Measurements from ENCODE around the gene CLDN9. TPM values are rescaled to one million over a fixed set of nuclear protein-coding genes. Genes with fewer than 3 reads are reported as not detected.

Gene CLDN9
- total RNA-seq, 2 donors from 2014 or later: 0.14 TPM; not detected in 1

DNA sequence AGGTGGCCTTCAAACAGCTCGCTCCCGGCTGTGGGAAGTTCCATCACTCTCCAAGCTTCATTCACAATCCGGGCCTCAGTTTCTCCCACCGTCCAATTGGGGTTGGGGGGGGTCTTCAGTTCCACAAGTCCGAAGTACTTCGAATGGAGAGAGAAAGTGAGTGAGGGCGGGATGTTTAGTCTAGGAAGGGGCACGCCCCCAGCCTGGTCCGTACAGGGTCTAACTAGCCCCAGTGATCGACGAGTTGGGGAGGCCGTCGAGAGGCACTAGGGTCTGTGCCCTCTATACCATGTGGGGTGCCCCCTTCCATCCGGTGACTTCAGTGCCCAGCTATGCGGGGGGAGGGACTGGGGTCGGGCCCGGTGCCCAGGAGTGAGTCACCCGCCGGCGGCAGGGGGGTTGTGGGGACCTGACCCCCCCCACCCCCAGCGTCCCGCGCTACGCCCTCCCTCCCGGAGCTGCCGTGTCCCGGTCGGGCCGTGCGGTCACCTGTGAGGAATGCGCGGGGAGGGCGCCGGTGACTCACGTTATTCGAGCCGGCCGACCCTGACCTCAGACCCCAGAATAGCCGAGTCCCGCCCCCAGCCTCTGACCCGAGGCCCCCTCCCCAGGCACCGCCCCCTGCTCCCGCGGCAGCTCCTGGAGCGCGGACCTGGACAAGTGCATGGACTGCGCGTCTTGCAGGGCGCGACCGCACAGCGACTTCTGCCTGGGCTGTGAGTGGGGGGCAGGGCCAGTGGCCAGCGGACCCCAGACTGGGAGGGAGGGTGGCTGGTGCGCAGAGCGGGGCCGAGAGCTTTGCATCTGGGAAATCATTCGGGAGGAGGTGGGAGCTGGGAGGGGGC is 8.1 kb downstream of the CLDN9 start:
- ATAC-seq (replicated peaks in 1 of 2) (peak; percentile 26 to 32), DNase-seq (peak; percentile 65 to 76)
- Mint-ChIP-seq H3K27ac (no peak overlapping the region), H3K4me1 (ENCODE audit: low read depth) (peaks cover 68% of the 10 kb centered on the region), H3K27me3 (ENCODE audit: low read depth) (peaks cover 17% of the 10 kb centered on the region), H3K36me3 (ENCODE audit: insufficient read depth in 2 of 2) (no peaks in the 10 kb centered on the region), H3K4me3 (peak overlapping the region; percentile 83 to 85), H3K9me3 (no peaks in the 10 kb centered on the region)

GRCh38 chr16:3021449-3022207 is 8.9 kb downstream of the CLDN9 start:
- Mint-ChIP-seq H3K27ac (peak overlapping the region; percentile 68), H3K4me1 (ENCODE audit: low read depth) (peaks cover 68% of the 10 kb centered on the region), H3K36me3 (ENCODE audit: insufficient read depth in 2 of 2) (peaks cover 0 to 4% of the 10 kb centered on the region in 2 donors), H3K4me3 (peak overlapping the region; percentile 83 to 85), H3K9me3 (no peaks in the 10 kb centered on the region), H3K27me3 (ENCODE audit: low read depth) (peaks cover 17% of the 10 kb centered on the region)
- DNase-seq (peak; percentile 84 to 87), ATAC-seq (replicated peaks in 1 of 2) (peak; percentile 37 to 44)

DNA sequence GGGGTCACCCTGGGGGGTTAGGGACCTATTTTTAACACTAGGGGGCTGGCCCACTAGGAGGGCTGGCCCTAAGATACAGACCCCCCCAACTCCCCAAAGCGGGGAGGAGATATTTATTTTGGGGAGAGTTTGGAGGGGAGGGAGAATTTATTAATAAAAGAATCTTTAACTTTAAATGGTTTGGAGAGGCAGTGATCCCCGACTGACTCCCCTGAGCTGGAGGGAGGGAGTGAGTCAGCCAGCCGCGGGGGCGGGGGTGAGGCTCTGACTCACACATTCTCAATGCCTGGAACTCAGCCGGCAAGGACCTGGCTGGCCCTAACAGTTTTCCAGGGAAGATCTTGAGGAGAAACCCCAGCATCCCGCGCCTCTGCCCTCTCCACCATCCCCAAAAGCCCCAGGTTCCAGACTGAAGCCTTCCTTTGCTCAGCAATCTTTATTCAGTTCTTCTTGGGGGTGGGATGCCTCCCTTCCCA is 9.5 kb downstream of the CLDN9 start:
- Mint-ChIP-seq H3K4me1 (ENCODE audit: low read depth) (peaks cover 68% of the 10 kb centered on the region), H3K9me3 (no peaks in the 10 kb centered on the region), H3K4me3 (peak overlapping the region; percentile 83 to 85), H3K36me3 (ENCODE audit: insufficient read depth in 2 of 2) (peaks cover 0 to 5% of the 10 kb centered on the region in 2 donors), H3K27me3 (ENCODE audit: low read depth) (peaks cover 17% of the 10 kb centered on the region), H3K27ac (peak overlapping the region; percentile 87)
- DNase-seq (peak; percentile 91 to 94), ATAC-seq (replicated peaks in 1 of 2) (peak; percentile 39 to 46)

- Mint-ChIP-seq H3K9me3 (no peaks in the 10 kb centered on the region), H3K36me3 (ENCODE audit: insufficient read depth in 2 of 2) (peaks cover 0 to 5% of the 10 kb centered on the region in 2 donors), H3K27ac (peak overlapping the region; percentile 87), H3K27me3 (ENCODE audit: low read depth) (peaks cover 17% of the 10 kb centered on the region), H3K4me3 (peak overlapping the region; percentile 83 to 85), H3K4me1 (ENCODE audit: low read depth) (peaks cover 68% of the 10 kb centered on the region)
- ATAC-seq (replicated peaks in 1 of 2) (no peak), DNase-seq (peak in 1 of 2 donors; percentile 31)
Measured at GRCh38 chr16:3022684-3023414, 10.1 kb downstream of the CLDN9 start.

- Mint-ChIP-seq H3K27ac (peak overlapping the region; percentile 71), H3K4me3 (peak overlapping the region; percentile 83 to 85), H3K36me3 (ENCODE audit: insufficient read depth in 2 of 2) (peaks cover 0 to 5% of the 10 kb centered on the region in 2 donors), H3K27me3 (ENCODE audit: low read depth) (peaks cover 17% of the 10 kb centered on the region), H3K9me3 (no peaks in the 10 kb centered on the region), H3K4me1 (ENCODE audit: low read depth) (peaks cover 67% of the 10 kb centered on the region)
- ATAC-seq (replicated peaks in 1 of 2) (no peak), DNase-seq (peak in 1 of 2 donors; percentile 40)
Measured at GRCh38 chr16:3023415-3023668, 10.6 kb downstream of the CLDN9 start.

DNA sequence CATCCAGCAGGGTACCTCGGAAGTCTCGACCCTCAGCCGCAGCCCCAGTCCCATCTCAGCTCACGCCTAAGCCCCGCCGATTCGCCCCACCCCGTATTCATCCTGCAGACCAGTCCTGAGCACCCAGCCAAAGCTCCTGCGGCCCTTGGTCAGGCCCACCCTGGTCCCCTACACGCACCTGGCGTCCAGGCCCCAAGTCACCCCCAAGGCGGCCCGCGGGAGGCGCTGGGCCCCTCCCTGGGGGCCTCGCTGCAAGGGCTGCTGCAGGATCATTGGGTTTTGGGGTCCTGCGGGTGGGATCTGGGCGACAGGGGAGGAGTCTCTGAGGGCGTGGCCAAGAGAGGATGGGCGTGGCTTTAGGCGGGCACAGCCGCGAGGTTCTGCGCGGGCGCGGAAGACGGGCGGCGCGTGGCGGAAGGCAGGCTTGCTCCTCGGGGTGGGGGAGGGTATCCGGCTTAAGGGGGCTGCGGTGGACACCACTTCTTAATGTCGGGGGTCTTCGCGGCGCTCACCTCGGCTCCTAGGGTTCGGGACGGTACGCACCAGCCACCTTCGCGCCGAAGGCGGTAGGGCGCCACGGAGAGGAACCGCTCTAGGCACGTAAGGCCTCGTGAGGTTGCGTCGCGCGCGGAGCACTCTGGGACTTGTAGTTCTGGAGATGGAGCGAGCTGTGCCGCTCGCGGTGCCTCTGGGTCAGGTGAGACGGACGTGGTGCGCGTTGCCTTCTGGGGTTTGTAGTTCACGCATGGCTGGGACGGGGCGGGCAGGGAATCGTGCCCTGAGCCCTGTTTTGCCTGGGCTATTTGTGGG is 11.2 kb downstream of the CLDN9 start, which contains the start of the genes HCFC1R1 and THOC6:
Gene HCFC1R1, minus strand, starts transcription at position 274 of the 810 bp plus-strand sequence. Its CDS starts 1 bp downstream, at position 273.
Gene THOC6, plus strand, starts transcription at position 367 of the 810 bp plus-strand sequence. Its CDS starts 292 bp downstream, at position 659.
- peak within 1 kb of the TSS; percentile 88 for H3K27ac Mint-ChIP-seq
- H3K27me3 Mint-ChIP-seq (ENCODE audit: low read depth): peaks cover 17% of the 10 kb centered on the region
- peak; percentile 76 to 77 for ATAC-seq (replicated peaks in 1 of 2)
- H3K4me3 Mint-ChIP-seq: peak within 1 kb of the TSS; percentile 83 to 85
- no peaks in the 10 kb centered on the region for H3K9me3 Mint-ChIP-seq
- H3K36me3 Mint-ChIP-seq (ENCODE audit: insufficient read depth in 2 of 2): peaks cover 0 to 5% of the 10 kb centered on the region in 2 donors
- peak; percentile 95 to 97 for DNase-seq
- H3K4me1 Mint-ChIP-seq (ENCODE audit: low read depth): peaks cover 66% of the 10 kb centered on the region

- peak overlapping the region; percentile 45 to 85 for H3K4me3 Mint-ChIP-seq
- DNase-seq: no peak
- peaks cover 0 to 5% of the 10 kb centered on the region in 2 donors for H3K36me3 Mint-ChIP-seq (ENCODE audit: insufficient read depth in 2 of 2)
- no peaks in the 10 kb centered on the region for H3K9me3 Mint-ChIP-seq
- no peak overlapping the region for H3K27ac Mint-ChIP-seq
- ATAC-seq (replicated peaks in 1 of 2): no peak
- H3K4me1 Mint-ChIP-seq (ENCODE audit: low read depth): peaks cover 66% of the 10 kb centered on the region
- H3K27me3 Mint-ChIP-seq (ENCODE audit: low read depth): peaks cover 18% of the 10 kb centered on the region
Measured at GRCh38 chr16:3025032-3026002, 12.6 kb downstream of the CLDN9 start.

DNA sequence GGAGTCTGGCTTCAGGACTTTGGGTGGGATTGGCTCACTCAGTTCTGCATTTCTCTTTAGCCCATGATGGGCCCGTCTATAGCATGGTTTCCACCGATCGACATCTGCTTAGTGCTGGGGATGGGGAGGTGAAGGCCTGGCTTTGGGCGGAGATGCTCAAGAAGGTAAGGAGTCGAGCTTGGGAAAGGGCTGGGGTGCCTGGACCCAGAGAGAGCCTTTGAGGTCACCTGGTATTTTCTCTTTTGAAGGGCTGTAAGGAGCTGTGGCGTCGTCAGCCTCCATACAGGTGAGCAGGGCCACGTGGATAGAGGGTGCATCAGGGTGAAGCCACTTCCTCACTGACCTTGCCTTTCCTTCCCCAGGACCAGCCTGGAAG is 13.3 kb downstream of the CLDN9 start:
- DNase-seq (no peak), ATAC-seq (replicated peaks in 1 of 2) (no peak)
- no peak overlapping the region for H3K27ac Mint-ChIP-seq
- H3K27me3 Mint-ChIP-seq (ENCODE audit: low read depth): peaks cover 24% of the 10 kb centered on the region
- peaks cover 62% of the 10 kb centered on the region for H3K4me1 Mint-ChIP-seq (ENCODE audit: low read depth)
- H3K9me3 Mint-ChIP-seq: no peaks in the 10 kb centered on the region
- no peak overlapping the region for H3K4me3 Mint-ChIP-seq
- H3K36me3 Mint-ChIP-seq (ENCODE audit: insufficient read depth in 2 of 2): peaks cover 0 to 5% of the 10 kb centered on the region in 2 donors

DNA sequence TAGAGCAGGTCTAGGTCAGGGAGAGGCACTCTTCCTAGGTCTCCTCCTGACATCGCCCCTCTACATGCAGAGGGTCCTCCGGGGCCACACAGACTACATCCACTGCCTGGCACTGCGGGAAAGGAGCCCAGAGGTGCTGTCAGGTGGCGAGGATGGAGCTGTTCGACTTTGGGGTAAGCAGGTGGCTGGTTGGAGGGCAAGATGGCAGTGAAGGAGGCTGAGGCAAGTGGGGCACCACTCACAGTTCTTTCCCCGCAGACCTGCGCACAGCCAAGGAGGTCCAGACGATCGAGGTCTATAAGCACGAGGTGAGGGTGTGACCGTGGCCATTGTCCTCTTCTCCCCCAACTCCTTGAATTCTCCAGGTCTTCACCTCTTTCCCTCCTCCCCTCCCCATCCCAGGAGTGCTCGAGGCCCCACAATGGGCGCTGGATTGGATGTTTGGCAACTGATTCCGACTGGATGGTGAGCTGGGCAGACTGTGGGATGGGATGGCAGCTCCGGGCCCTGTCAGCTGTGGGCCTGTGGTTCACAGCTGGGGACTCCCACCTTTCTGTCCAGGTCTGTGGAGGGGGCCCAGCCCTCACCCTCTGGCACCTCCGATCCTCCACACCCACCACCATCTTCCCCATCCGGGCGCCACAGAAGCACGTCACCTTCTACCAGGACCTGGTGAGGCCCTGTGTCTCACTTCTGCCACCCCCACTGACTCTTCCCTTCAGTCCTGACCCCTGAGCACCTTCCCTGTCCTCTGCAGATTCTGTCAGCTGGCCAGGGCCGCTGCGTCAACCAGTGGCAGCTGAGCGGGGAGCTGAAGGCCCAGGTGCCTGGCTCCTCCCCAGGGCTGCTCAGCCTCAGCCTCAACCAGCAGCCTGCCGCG is 14.1 kb downstream of the CLDN9 start:
- peaks cover 29% of the 10 kb centered on the region for H3K27me3 Mint-ChIP-seq (ENCODE audit: low read depth)

GRCh38 chr16:3027489-3027795 is 14.7 kb downstream of the CLDN9 start:
- no peaks in the 10 kb centered on the region for H3K9me3 Mint-ChIP-seq
- ATAC-seq (replicated peaks in 1 of 2) (no peak), DNase-seq (no peak)
- H3K4me3 Mint-ChIP-seq: peak overlapping the region in 1 of 2 donors; percentile 69
- H3K27ac Mint-ChIP-seq: no peak overlapping the region
- peaks cover 0 to 5% of the 10 kb centered on the region in 2 donors for H3K36me3 Mint-ChIP-seq (ENCODE audit: insufficient read depth in 2 of 2)
- H3K4me1 Mint-ChIP-seq (ENCODE audit: low read depth): peaks cover 51% of the 10 kb centered on the region
- peaks cover 35% of the 10 kb centered on the region for H3K27me3 Mint-ChIP-seq (ENCODE audit: low read depth)

More for the DNA sequence above, 14.1 kb downstream of the CLDN9 start:
- Mint-ChIP-seq H3K4me3 (no peak overlapping the region), H3K27ac (no peak overlapping the region), H3K9me3 (no peaks in the 10 kb centered on the region), H3K36me3 (ENCODE audit: insufficient read depth in 2 of 2) (peaks cover 0 to 5% of the 10 kb centered on the region in 2 donors), H3K4me1 (ENCODE audit: low read depth) (peaks cover 54% of the 10 kb centered on the region)
- ATAC-seq (replicated peaks in 1 of 2) (no peak), DNase-seq (no peak)
